Measurements from ENCODE around the gene PSMB2. TPM values are rescaled to one million over a fixed set of nuclear protein-coding genes. Genes with fewer than 3 reads are reported as not detected.

Gene PSMB2
- total and polyA plus RNA-seq, 2 donors from 2014 or later: 44.1 to 78.0 TPM

DNA sequence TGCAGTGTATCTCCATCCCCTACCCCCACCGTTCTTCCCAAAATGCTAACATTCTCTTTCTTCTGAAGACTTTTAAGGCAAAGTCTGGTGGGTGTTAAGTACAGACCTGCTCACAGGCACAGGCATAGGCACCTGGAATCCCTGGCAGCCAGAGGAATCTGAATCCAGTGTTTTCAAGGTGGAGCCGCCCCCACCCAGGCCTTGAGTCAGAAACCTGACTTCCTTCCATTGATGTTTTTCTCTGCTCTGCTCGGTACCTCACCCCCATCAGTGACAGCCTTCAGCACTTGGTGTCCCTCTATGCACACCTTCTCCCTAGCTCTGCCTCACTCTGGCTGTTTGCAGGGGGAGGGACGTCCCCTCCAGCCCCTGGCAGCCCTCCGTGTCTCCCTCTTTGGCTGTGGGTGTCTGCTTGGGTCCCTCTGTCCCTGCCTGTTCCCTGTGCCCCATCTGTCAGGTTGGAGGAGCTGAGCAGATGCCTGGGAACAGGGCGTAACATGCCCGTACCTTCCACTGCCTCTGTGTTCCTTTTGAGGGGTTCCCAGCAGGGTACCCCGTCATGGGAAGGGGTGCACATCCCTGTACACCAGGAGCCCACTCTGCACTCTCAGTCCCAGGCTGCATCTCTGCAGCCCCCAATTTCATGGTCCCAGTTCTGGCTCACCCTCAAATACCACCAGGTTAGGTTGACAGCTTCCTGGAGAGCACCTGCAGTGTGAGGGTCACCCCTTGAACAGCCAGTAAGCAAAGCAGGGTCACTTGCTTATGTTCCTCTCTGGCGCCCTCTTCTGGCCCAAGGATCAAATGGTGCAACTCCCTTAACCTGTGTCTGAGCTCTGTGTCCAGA, 77.1 kb downstream of the PSMB2 start:
- no peak for FAIRE-seq
- H3K9me3 ChIP-seq (ENCODE audit: control insufficient read depth in 2 of 3, insufficient read depth in 1 of 3, low read length in 3 of 3): no peaks in the 10 kb centered on the region
- peaks cover 0 to 5% (median 0%) of the 10 kb centered on the region in 3 donors for H3K4me1 ChIP-seq (ENCODE audit: control insufficient read depth in 2 of 3, insufficient read depth in 2 of 3, low read depth in 1 of 3, low read length in 3 of 3)
- DNase-seq: peak; percentile 71 to 91 (median 81)
- no peak overlapping the region for H3K9ac ChIP-seq (ENCODE audit: low read length in 3 of 3)
- no peaks in the 10 kb centered on the region for H3K27me3 ChIP-seq (ENCODE audit: control insufficient read depth, insufficient read depth, low read length)
- no peak overlapping the region for H3K27ac ChIP-seq (ENCODE audit: low read depth in 2 of 2, low read length in 2 of 2)
- intact Hi-C loops (cut with DNase I): loop anchor here (5.0 kb wide), 1 partner anchor 112 kb away; no protein-coding TSS in a partner anchor
- H3K36me3 ChIP-seq (ENCODE audit: control insufficient read depth in 2 of 3, insufficient read depth in 3 of 3, low read length in 3 of 3): peaks cover 0 to 9% (median 3%) of the 10 kb centered on the region in 3 donors
- TF ChIP-seq, protein P1, sequence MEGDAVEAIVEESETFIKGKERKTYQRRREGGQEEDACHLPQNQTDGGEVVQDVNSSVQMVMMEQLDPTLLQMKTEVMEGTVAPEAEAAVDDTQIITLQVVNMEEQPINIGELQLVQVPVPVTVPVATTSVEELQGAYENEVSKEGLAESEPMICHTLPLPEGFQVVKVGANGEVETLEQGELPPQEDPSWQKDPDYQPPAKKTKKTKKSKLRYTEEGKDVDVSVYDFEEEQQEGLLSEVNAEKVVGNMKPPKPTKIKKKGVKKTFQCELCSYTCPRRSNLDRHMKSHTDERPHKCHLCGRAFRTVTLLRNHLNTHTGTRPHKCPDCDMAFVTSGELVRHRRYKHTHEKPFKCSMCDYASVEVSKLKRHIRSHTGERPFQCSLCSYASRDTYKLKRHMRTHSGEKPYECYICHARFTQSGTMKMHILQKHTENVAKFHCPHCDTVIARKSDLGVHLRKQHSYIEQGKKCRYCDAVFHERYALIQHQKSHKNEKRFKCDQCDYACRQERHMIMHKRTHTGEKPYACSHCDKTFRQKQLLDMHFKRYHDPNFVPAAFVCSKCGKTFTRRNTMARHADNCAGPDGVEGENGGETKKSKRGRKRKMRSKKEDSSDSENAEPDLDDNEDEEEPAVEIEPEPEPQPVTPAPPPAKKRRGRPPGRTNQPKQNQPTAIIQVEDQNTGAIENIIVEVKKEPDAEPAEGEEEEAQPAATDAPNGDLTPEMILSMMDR (IDR thresholded peaks at IDR 0.05; ENCODE audit: borderline replicate concordance, extremely low read depth, insufficient read depth): peak; percentile 74
- no peak overlapping the region for H3K4me3 ChIP-seq (ENCODE audit: low read length in 3 of 3)

GRCh38 chr1:35563166-35563565, 78.2 kb downstream of the PSMB2 start:
- Histone ChIP-seq H3K27me3 (ENCODE audit: control insufficient read depth, insufficient read depth, low read length) (no peaks in the 10 kb centered on the region), H3K4me1 (ENCODE audit: control insufficient read depth in 2 of 3, insufficient read depth in 2 of 3, low read depth in 1 of 3, low read length in 3 of 3) (peaks cover 0 to 9% (median 0%) of the 10 kb centered on the region in 3 donors), H3K27ac (ENCODE audit: low read depth in 2 of 2, low read length in 2 of 2) (no peak overlapping the region), H3K9ac (ENCODE audit: low read length in 3 of 3) (no peak overlapping the region), H3K9me3 (ENCODE audit: control insufficient read depth in 2 of 3, insufficient read depth in 1 of 3, low read length in 3 of 3) (no peaks in the 10 kb centered on the region), H3K4me3 (ENCODE audit: low read length in 3 of 3) (no peak overlapping the region), H3K36me3 (ENCODE audit: control insufficient read depth in 2 of 3, insufficient read depth in 3 of 3, low read length in 3 of 3) (peaks cover 0 to 9% (median 3%) of the 10 kb centered on the region in 3 donors)
- FAIRE-seq (no peak), DNase-seq (peak in 1 of 5 donors; percentile 63)
- TF ChIP-seq, protein P1 (IDR thresholded peaks at IDR 0.05; ENCODE audit: borderline replicate concordance, extremely low read depth, insufficient read depth): no peak
- intact Hi-C loops (cut with DNase I): loop anchor here (5.0 kb wide), 1 partner anchor 111 kb away; no protein-coding TSS in a partner anchor

- peaks cover 0 to 9% (median 3%) of the 10 kb centered on the region in 3 donors for H3K36me3 ChIP-seq (ENCODE audit: control insufficient read depth in 2 of 3, insufficient read depth in 3 of 3, low read length in 3 of 3)
- no peak overlapping the region for H3K9ac ChIP-seq (ENCODE audit: low read length in 3 of 3)
- FAIRE-seq (no peak), DNase-seq (peak in 1 of 5 donors; percentile 60)
- intact Hi-C loops (cut with DNase I): loop anchor here (5.0 kb wide), 1 partner anchor 110 kb away; no protein-coding TSS in a partner anchor
- no peak overlapping the region for H3K4me3 ChIP-seq (ENCODE audit: low read length in 3 of 3)
- H3K27me3 ChIP-seq (ENCODE audit: control insufficient read depth, insufficient read depth, low read length): no peaks in the 10 kb centered on the region
- TF ChIP-seq, protein P1 (IDR thresholded peaks at IDR 0.05; ENCODE audit: borderline replicate concordance, extremely low read depth, insufficient read depth): no peak
- peaks cover 0 to 9% (median 0%) of the 10 kb centered on the region in 3 donors for H3K4me1 ChIP-seq (ENCODE audit: control insufficient read depth in 2 of 3, insufficient read depth in 2 of 3, low read depth in 1 of 3, low read length in 3 of 3)
- H3K27ac ChIP-seq (ENCODE audit: low read depth in 2 of 2, low read length in 2 of 2): no peak overlapping the region
- no peaks in the 10 kb centered on the region for H3K9me3 ChIP-seq (ENCODE audit: control insufficient read depth in 2 of 3, insufficient read depth in 1 of 3, low read length in 3 of 3)
Measured at GRCh38 chr1:35561972-35562680, 79.2 kb downstream of the PSMB2 start.
